Measurements from ENCODE around the gene OXT. TPM values are rescaled to one million over a fixed set of nuclear protein-coding genes. Genes with fewer than 3 reads are reported as not detected.

Gene OXT
- total RNA-seq (2022; extraction: Qiagen RNA extraction): not detected in 5 replicates

GRCh38 chr20:3071610-3072529 is at the start of gene OXT:
OXT (plus strand) TSS chr20:3071620; CDS start chr20:3071656, 36 bp downstream.

GRCh38 chr20:3043322-3043721 is 28.1 kb upstream of the OXT start, which contains the start of gene GNRH2:
GNRH2 (plus strand) TSS chr20:3043622; CDS start chr20:3044415, 793 bp downstream.

GRCh38 chr20:3045816-3046676 is 25.4 kb upstream of the OXT start, which contains the start of gene MRPS26:
MRPS26 (plus strand) TSS chr20:3046052; CDS start chr20:3046069, 17 bp downstream.

GRCh38 chr20:3084283-3084985 is 13.0 kb downstream of the OXT start, which contains the start of gene AVP:
AVP (minus strand) TSS chr20:3084724; CDS start chr20:3084674, 50 bp downstream.

Other genes starting within 250 kb of the OXT start
- gene PCED1A, start 231.0 kb upstream of the OXT start, total RNA-seq (2022; extraction: Qiagen RNA extraction): 18.7 to 33.4 TPM (median 30.2 TPM) in 5 replicates
- 23.5 to 36.6 TPM (median 32.9 TPM) in 5 replicates for gene VPS16, start 230.9 kb upstream of the OXT start, total RNA-seq (2022; extraction: Qiagen RNA extraction)
- 30.7 to 38.2 TPM (median 37.8 TPM) in 5 replicates for gene PTPRA, start 198.1 kb upstream of the OXT start, total RNA-seq (2022; extraction: Qiagen RNA extraction)
- 0.12 to 0.53 TPM (median 0.26 TPM) in 4 of 5 replicates, not detected in the other for gene GNRH2, start 28.0 kb upstream of the OXT start, total RNA-seq (2022; extraction: Qiagen RNA extraction)
- gene MRPS26, start 25.6 kb upstream of the OXT start, total RNA-seq (2022; extraction: Qiagen RNA extraction): 105 to 165 TPM (median 158 TPM) in 5 replicates
- not detected in 5 replicates for gene AVP, start 13.1 kb downstream of the OXT start, total RNA-seq (2022; extraction: Qiagen RNA extraction)
- gene FASTKD5, start 88.2 kb downstream of the OXT start, total RNA-seq (2022; extraction: Qiagen RNA extraction): 42.4 to 47.0 TPM (median 45.6 TPM) in 5 replicates
- 3.4 to 4.1 TPM (median 3.9 TPM) in 5 replicates for gene UBOX5, start 88.2 kb downstream of the OXT start, total RNA-seq (2022; extraction: Qiagen RNA extraction)
- 2.6 to 3.6 TPM (median 3.2 TPM) in 5 replicates for gene LZTS3, start 101.9 kb downstream of the OXT start, total RNA-seq (2022; extraction: Qiagen RNA extraction)
- 74.9 to 97.9 TPM (median 96.7 TPM) in 5 replicates for gene DDRGK1, start 133.1 kb downstream of the OXT start, total RNA-seq (2022; extraction: Qiagen RNA extraction)
- 129 to 147 TPM (median 136 TPM) in 5 replicates for gene ITPA, start 137.9 kb downstream of the OXT start, total RNA-seq (2022; extraction: Qiagen RNA extraction)
- gene SLC4A11, start 167.6 kb downstream of the OXT start, total RNA-seq (2022; extraction: Qiagen RNA extraction): 6.1 to 7.5 TPM (median 6.7 TPM) in 5 replicates

Measured in A549 treated with CORT108297 at 1 μM for 4 hours (cell line).